Smooth muscle cell (in vitro differentiated cells): ENCODE results near the gene MACROD2. TPM values are rescaled to one million over a fixed set of nuclear protein-coding genes. Genes with fewer than 3 reads are reported as not detected.

Experiments
- DNase-seq: peaks from one replicate; lab custom pipeline; 2025; ENCODE audit not compliant: unreplicated experiment; lab: John Stamatoyannopoulos, UW
- H2AFZ ChIP-seq: fragments of 200-600 bp; sonication (generic); 2 replicates; pipeline ENCODE4 v1.6.0; 2016; ENCODE audit warnings: antibody characterized with exemption, low read depth, mild to moderate bottlenecking
- H3F3A ChIP-seq: fragments of 200-600 bp; sonication (generic); 2 replicates; pipeline ENCODE4 v1.6.0; 2017; ENCODE audit warnings: antibody characterized with exemption, low read depth
- H3K27ac ChIP-seq: fragments of 200-600 bp; sonication (generic); 2 replicates; pipeline ENCODE4 v1.5.1; 2016; ENCODE audit warnings: low read depth, mild to moderate bottlenecking
- H3K27me3 ChIP-seq: fragments of 200-600 bp; sonication (generic); 2 replicates; pipeline ENCODE4 v1.6.1; 2016; ENCODE audit warnings: low read depth, mild to moderate bottlenecking
- H3K36me3 ChIP-seq: fragments of 200-600 bp; sonication (generic); 2 replicates; pipeline ENCODE4 v1.5.1; 2016; ENCODE audit warnings: low read depth
- H3K4me1 ChIP-seq: fragments of 200-600 bp; sonication (generic); 2 replicates; pipeline ENCODE4 v1.5.1; 2016; ENCODE audit warnings: low read depth
- H3K4me2 ChIP-seq: fragments of 200-600 bp; sonication (generic); 2 replicates; pipeline ENCODE4 v1.6.0; 2016; ENCODE audit warnings: mild to moderate bottlenecking
- H3K4me3 ChIP-seq: fragments of 200-600 bp; sonication (generic); 2 replicates; pipeline ENCODE4 v1.5.1; 2016; ENCODE audit warnings: mild to moderate bottlenecking
- H3K79me2 ChIP-seq: fragments of 200-600 bp; sonication (generic); 2 replicates; pipeline ENCODE4 v1.6.0; 2016; ENCODE audit warnings: low read depth, mild to moderate bottlenecking
- H3K9ac ChIP-seq: fragments of 200-600 bp; sonication (generic); 2 replicates; pipeline ENCODE4 v1.6.0; 2016; ENCODE audit warnings: low read depth
- H3K9me3 ChIP-seq: fragments of 200-600 bp; sonication (generic); replicated peaks from 2 replicates; pipeline ENCODE4 v1.5.1; 2016; ENCODE audit warnings: low read depth
- H4K20me1 ChIP-seq: fragments of 200-600 bp; sonication (generic); 2 replicates; pipeline ENCODE4 v1.6.0; 2016; ENCODE audit warnings: low read depth
- WGBS: methylation state at CpG from one replicate; pipeline ENCODE4 v1.1.7; 2016; ENCODE audit warnings: low lambda C conversion rate; 5-methylcytosine and 5-hydroxymethylcytosine counted together
- polyA plus RNA-seq: library from polyadenylated mRNA; unstranded; fragments of >200 nt; fragmentation: Nextera tagmentation; extraction: Ambion mirVana; gene quantifications from 2 replicates; pipeline ENCODE4 v1.2.1, GENCODE V29; 2016
- total RNA-seq: library from RNA; depleted of rRNA; stranded (reverse); fragments of >200 nt; gene quantifications from 2 replicates; pipeline ENCODE4 v1.2.3, GENCODE V29; 2014
- TF ChIP-seq, protein P1 (sequence below): fragments of 200-600 bp; sonication (generic); IDR thresholded peaks from 2 replicates; pipeline ENCODE4 v1.5.1; 2017; ENCODE audit warnings: borderline replicate concordance, mild to moderate bottlenecking, antibody characterized with exemption; ENCODE audit not compliant: insufficient read depth, poor library complexity, severe bottlenecking

MACROD2 gene
- total and polyA plus RNA-seq, 2 experiments from 2014 or later: 0.04 to 0.32 TPM

DNA sequence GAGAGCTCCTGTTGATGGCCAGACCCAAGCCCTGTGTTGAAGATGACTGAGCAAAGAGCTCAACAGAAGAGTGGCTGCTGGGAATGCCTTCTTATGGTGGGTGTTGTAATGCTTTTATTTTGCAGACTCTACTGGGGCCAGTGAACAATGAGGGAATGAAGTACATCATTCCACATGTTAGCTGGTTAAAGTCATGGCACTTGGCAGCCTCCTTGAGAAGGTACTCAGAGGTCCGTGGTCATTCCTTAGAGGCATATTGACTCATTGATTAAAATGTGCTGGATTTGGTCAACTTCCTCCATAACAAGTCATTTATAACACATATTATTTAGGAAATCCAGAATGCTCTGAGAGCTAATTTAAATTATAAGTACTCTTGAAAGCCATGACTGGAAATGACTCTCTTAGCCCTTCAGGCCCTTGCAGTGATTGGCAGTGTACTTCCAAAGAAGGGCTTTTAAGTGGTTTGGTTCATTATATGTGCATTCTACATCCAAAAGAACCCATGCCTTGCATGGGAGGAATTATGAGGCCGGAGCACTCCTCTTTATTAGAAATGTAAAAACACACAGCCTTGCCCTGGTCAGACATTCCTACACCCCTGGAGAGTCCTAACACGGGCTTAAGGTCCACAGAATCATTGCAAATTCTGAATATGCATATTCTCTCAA lies 1601.0 kb downstream of the MACROD2 start:
- Histone ChIP-seq H2AFZ (no peak overlapping the region), H3K4me2 (no peak overlapping the region), H3K27ac (no peak overlapping the region), H3K4me3 (no peak overlapping the region), H3K79me2 (no peaks in the 10 kb centered on the region), H4K20me1 (no peaks in the 10 kb centered on the region), H3K4me1 (no peaks in the 10 kb centered on the region), H3K9me3 (no peaks in the 10 kb centered on the region), H3K9ac (no peak overlapping the region), H3K36me3 (no peaks in the 10 kb centered on the region), H3F3A (no peaks in the 10 kb centered on the region), H3K27me3 (no peaks in the 10 kb centered on the region)
- WGBS: 93% methylated on average over 3 of the region's 3 CpGs
- TF ChIP-seq, protein P1, sequence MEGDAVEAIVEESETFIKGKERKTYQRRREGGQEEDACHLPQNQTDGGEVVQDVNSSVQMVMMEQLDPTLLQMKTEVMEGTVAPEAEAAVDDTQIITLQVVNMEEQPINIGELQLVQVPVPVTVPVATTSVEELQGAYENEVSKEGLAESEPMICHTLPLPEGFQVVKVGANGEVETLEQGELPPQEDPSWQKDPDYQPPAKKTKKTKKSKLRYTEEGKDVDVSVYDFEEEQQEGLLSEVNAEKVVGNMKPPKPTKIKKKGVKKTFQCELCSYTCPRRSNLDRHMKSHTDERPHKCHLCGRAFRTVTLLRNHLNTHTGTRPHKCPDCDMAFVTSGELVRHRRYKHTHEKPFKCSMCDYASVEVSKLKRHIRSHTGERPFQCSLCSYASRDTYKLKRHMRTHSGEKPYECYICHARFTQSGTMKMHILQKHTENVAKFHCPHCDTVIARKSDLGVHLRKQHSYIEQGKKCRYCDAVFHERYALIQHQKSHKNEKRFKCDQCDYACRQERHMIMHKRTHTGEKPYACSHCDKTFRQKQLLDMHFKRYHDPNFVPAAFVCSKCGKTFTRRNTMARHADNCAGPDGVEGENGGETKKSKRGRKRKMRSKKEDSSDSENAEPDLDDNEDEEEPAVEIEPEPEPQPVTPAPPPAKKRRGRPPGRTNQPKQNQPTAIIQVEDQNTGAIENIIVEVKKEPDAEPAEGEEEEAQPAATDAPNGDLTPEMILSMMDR: no peak
- DNase-seq: no peak

DNA sequence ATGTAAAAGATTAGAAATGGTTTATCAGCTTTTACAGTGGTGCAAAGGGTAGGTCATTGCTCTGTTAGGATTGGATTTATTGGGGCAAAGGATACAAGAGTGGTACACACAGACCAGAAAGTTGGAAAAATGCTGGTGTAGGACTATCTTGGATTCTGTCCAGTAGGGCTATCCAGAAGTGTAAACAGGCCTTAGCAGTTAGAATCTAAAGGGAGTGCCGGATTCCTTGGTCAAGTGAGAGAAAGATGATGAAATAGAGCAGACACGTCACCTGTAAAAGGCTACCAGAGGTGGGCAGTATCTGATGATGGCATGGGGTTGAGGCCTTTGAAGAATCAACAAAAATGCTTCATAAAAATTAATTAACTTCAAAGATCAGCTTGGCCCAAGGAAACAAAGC lies 1602.0 kb downstream of the MACROD2 start:
- H3K4me2 ChIP-seq: no peak overlapping the region
- no peaks in the 10 kb centered on the region for H3F3A ChIP-seq
- H3K4me1 ChIP-seq: no peaks in the 10 kb centered on the region
- 80% methylated on average over 2 of the region's 2 CpGs for WGBS
- no peak for DNase-seq
- no peak overlapping the region for H2AFZ ChIP-seq
- H3K9ac ChIP-seq: no peak overlapping the region
- no peak overlapping the region for H3K4me3 ChIP-seq
- TF ChIP-seq, protein P1: no peak
- no peaks in the 10 kb centered on the region for H3K79me2 ChIP-seq
- H4K20me1 ChIP-seq: no peaks in the 10 kb centered on the region
- no peaks in the 10 kb centered on the region for H3K27me3 ChIP-seq
- no peak overlapping the region for H3K27ac ChIP-seq
- H3K36me3 ChIP-seq: no peaks in the 10 kb centered on the region
- no peaks in the 10 kb centered on the region for H3K9me3 ChIP-seq

DNA sequence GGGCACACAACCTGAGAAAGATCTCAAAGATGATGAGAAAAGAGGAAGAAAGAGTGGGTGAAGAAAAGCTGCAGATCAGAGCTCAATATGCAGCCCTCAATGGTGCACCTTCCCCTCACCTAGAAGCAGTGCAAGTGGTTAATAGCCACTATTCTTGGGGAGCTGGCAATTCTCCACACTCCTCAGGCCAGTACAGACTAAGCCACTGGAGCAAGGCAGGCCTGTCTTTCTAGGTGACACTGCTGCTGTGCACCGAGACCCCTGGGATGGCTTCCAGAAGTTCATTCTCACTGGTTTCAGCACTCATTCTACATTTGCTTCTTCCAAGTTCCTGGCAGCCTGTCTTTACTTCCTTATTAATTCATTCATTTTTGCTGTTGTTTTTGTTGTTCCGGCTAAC lies 1604.6 kb downstream of the MACROD2 start:
- Histone ChIP-seq H3K4me2 (no peak overlapping the region), H3K27me3 (no peaks in the 10 kb centered on the region), H2AFZ (no peak overlapping the region), H4K20me1 (no peaks in the 10 kb centered on the region), H3K9me3 (no peaks in the 10 kb centered on the region), H3K27ac (no peak overlapping the region), H3F3A (no peaks in the 10 kb centered on the region), H3K36me3 (no peaks in the 10 kb centered on the region), H3K4me3 (no peak overlapping the region), H3K79me2 (no peaks in the 10 kb centered on the region), H3K4me1 (no peaks in the 10 kb centered on the region), H3K9ac (no peak overlapping the region)
- TF ChIP-seq, protein P1: no peak
- DNase-seq: no peak
- 100% methylated on average over 2 of the region's 2 CpGs for WGBS

DNA sequence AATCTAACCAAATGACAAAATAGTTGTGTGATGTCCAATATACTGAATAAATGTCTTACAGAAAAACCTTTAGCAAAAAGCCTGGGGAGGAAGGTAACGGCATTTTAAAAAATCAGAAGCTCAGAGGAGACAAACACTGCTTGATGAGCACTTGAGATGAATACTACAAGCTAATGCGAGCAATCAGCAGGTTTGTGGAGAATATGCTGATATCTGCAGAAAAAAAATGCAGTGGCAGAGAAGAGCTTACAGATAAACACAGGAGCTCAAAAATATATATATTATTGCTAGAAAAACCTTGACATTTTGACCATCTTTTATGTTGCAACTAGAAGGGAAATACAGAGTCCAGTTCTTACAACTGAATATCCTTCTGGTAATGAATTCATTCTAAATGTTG lies 1605.2 kb downstream of the MACROD2 start:
- TF ChIP-seq, protein P1: no peak
- no peak for DNase-seq
- 92% methylated on average over 2 of the region's 2 CpGs for WGBS
- Histone ChIP-seq H3K9ac (no peak overlapping the region), H3K27me3 (no peaks in the 10 kb centered on the region), H3K27ac (no peak overlapping the region), H3K36me3 (no peaks in the 10 kb centered on the region), H3K4me2 (no peak overlapping the region), H3K4me3 (no peak overlapping the region), H3K79me2 (no peaks in the 10 kb centered on the region), H3K9me3 (no peaks in the 10 kb centered on the region), H2AFZ (no peak overlapping the region), H4K20me1 (no peaks in the 10 kb centered on the region), H3K4me1 (no peaks in the 10 kb centered on the region), H3F3A (no peaks in the 10 kb centered on the region)
